ENCODE results near the gene ZNF385B.

The ZNF385B gene

GRCh38 chr2:179559108-179559806 is 302.2 kb downstream of the ZNF385B start:
- no peak for DNase-seq (ENCODE audit: extremely low read depth, insufficient read length)
- H3K27me3 ChIP-seq (replicated peaks; ENCODE audit: control insufficient read depth, insufficient read depth, low read length) = no peaks in the 10 kb centered on the region; the same call in 1 of the 2 replicates
- TF ChIP-seq CTCF (IDR thresholded peaks at IDR 0.05; ENCODE audit: insufficient read depth, low read length, poor library complexity, severe bottlenecking) = no peak
- no peaks in the 10 kb centered on the region for H3K36me3 ChIP-seq (ENCODE audit: control insufficient read depth, insufficient read depth, low read length)
- no peak overlapping the region for H3K4me3 ChIP-seq (replicated peaks; ENCODE audit: low read depth, low read length)

GRCh38 chr2:179558010-179558934 is 303.1 kb downstream of the ZNF385B start:
- Histone ChIP-seq H3K27me3 (replicated peaks; ENCODE audit: control insufficient read depth, insufficient read depth, low read length) (no peaks in the 10 kb centered on the region), H3K36me3 (ENCODE audit: control insufficient read depth, insufficient read depth, low read length) (no peaks in the 10 kb centered on the region), H3K4me3 (replicated peaks; ENCODE audit: low read depth, low read length) (no peak overlapping the region)
- DNase-seq (ENCODE audit: extremely low read depth, insufficient read length) = no peak
- TF ChIP-seq CTCF (IDR thresholded peaks at IDR 0.05; ENCODE audit: insufficient read depth, low read length, poor library complexity, severe bottlenecking) = no peak

GRCh38 chr2:179556425-179556824 is 305.0 kb downstream of the ZNF385B start:
- no peaks in the 10 kb centered on the region for H3K36me3 ChIP-seq (ENCODE audit: control insufficient read depth, insufficient read depth, low read length)
- H3K27me3 ChIP-seq (replicated peaks; ENCODE audit: control insufficient read depth, insufficient read depth, low read length) = no peaks in the 10 kb centered on the region
- no peak for TF ChIP-seq CTCF (IDR thresholded peaks at IDR 0.05; ENCODE audit: insufficient read depth, low read length, poor library complexity, severe bottlenecking)
- DNase-seq (ENCODE audit: extremely low read depth, insufficient read length) = no peak
- no peak overlapping the region for H3K4me3 ChIP-seq (replicated peaks; ENCODE audit: low read depth, low read length)

- Histone ChIP-seq H3K27me3 (replicated peaks; ENCODE audit: control insufficient read depth, insufficient read depth, low read length) (no peaks in the 10 kb centered on the region), H3K4me3 (replicated peaks; ENCODE audit: low read depth, low read length) (no peak overlapping the region), H3K36me3 (ENCODE audit: control insufficient read depth, insufficient read depth, low read length) (no peaks in the 10 kb centered on the region)
- no peak for TF ChIP-seq CTCF (IDR thresholded peaks at IDR 0.05; ENCODE audit: insufficient read depth, low read length, poor library complexity, severe bottlenecking)
- DNase-seq (ENCODE audit: extremely low read depth, insufficient read length) = no peak
These were observed 305.6 kb downstream of the ZNF385B start for GRCh38 chr2:179555691-179556283.

GRCh38 chr2:179554639-179555386 is 306.6 kb downstream of the ZNF385B start:
- TF ChIP-seq CTCF (IDR thresholded peaks at IDR 0.05; ENCODE audit: insufficient read depth, low read length, poor library complexity, severe bottlenecking) = no peak
- H3K4me3 ChIP-seq (replicated peaks; ENCODE audit: low read depth, low read length) = no peak overlapping the region
- no peaks in the 10 kb centered on the region for H3K27me3 ChIP-seq (replicated peaks; ENCODE audit: control insufficient read depth, insufficient read depth, low read length)
- no peak for DNase-seq (ENCODE audit: extremely low read depth, insufficient read length)
- H3K36me3 ChIP-seq (ENCODE audit: control insufficient read depth, insufficient read depth, low read length) = no peaks in the 10 kb centered on the region
